H1 (cell line): ENCODE measurements around the gene APOBEC3G. TPM values are rescaled to one million over a fixed set of nuclear protein-coding genes. Genes with fewer than 3 reads are reported as not detected.
A peak's percentile ranks its signal among the peaks of the same experiment; 100 is the strongest.

Experiments used
- CTCF ChIA-PET: fragments of 300-600 bp; sonication (Branson Sonifier 250); formaldehyde crosslinking; loops from one replicate; lab custom pipeline; 2021; ENCODE audit not compliant: partially characterized antibody; lab: Charles Lee
- POLR2A ChIA-PET: fragments of 300-600 bp; sonication (Branson Sonifier 250); formaldehyde crosslinking; loops from one replicate; lab custom pipeline; 2021; ENCODE audit warnings: inconsistent platforms; ENCODE audit not compliant: partially characterized antibody; lab: Charles Lee
- DNase-seq, 2 experiments: peaks; one replicate each; pipeline versions ENCODE4 v3.0.0 to v3.0.0-alpha.2; 2010 to 2022; ENCODE audit warnings: low spot score in 2 of 2, low read depth in 1 of 2, mixed read lengths in 1 of 2
- FAIRE-seq: peaks from 2 replicates; lab custom pipeline; 2011; peaks lifted over from hg19 to GRCh38; lab: Jason Lieb, UNC
- H2AFZ ChIP-seq: 2 replicates; pipeline ENCODE4 v1.8.1; 2012; ENCODE audit warnings: low read length, inconsistent platforms
- H2AK5ac ChIP-seq: 2 replicates; pipeline ENCODE4 v1.6.1; 2013; ENCODE audit warnings: low read depth, low read length
- H2BK120ac ChIP-seq: replicated peaks from 2 replicates; pipeline ENCODE3; 2013; ENCODE audit warnings: low read depth, low read length, inconsistent platforms
- H2BK12ac ChIP-seq: 2 replicates; pipeline ENCODE4 v1.6.1; 2013; ENCODE audit warnings: low read depth, low read length
- H2BK15ac ChIP-seq: 2 replicates; pipeline ENCODE4 v1.6.1; 2013; ENCODE audit warnings: low read length
- H2BK20ac ChIP-seq: 2 replicates; pipeline ENCODE4 v1.6.1; 2013; ENCODE audit warnings: low read length
- H2BK5ac ChIP-seq: 2 replicates; pipeline ENCODE4 v1.6.1; 2013; ENCODE audit warnings: low read depth, low read length
- H3K14ac ChIP-seq: 2 replicates; pipeline ENCODE4 v1.6.1; 2013; ENCODE audit warnings: inconsistent platforms; ENCODE audit not compliant: insufficient read length
- H3K18ac ChIP-seq: 2 replicates; pipeline ENCODE4 v1.6.1; 2013; ENCODE audit warnings: low read length; ENCODE audit errors: extremely low read depth
- H3K23ac ChIP-seq: 2 replicates; pipeline ENCODE4 v1.6.1; 2013; ENCODE audit warnings: inconsistent platforms; ENCODE audit not compliant: insufficient read length
- H3K23me2 ChIP-seq: 2 replicates; pipeline ENCODE4 v1.6.1; 2013; ENCODE audit warnings: low read depth, low read length
- H3K27ac ChIP-seq: 2 replicates; pipeline ENCODE4 v1.6.1; 2011; ENCODE audit warnings: low read depth, low read length, inconsistent platforms
- H3K27me3 ChIP-seq, 4 experiments: replicated peaks in 1 of 4; 1 replicate in 1 of 4; 2 replicates in 3 of 4; pipeline versions ENCODE4 v1.6.1 to v1.8.1; 2011 to 2013; ENCODE audit warnings: low read length in 3 of 4, mild to moderate bottlenecking in 3 of 4, inconsistent platforms in 2 of 4, mixed read lengths in 2 of 4, moderate library complexity in 1 of 4; ENCODE audit not compliant: control insufficient read depth in 3 of 4, insufficient read depth in 3 of 4; ENCODE audit errors: extremely low read depth in 1 of 4
- H3K36me3 ChIP-seq, 4 experiments: 2 replicates each; pipeline versions ENCODE4 v1.6.1 to v1.8.1; 2011 to 2013; ENCODE audit warnings: mild to moderate bottlenecking in 4 of 4, low read length in 3 of 4, moderate library complexity in 2 of 4, control low read depth in 1 of 4, inconsistent platforms in 1 of 4; ENCODE audit not compliant: insufficient read depth in 4 of 4, control insufficient read depth in 2 of 4
- H3K4ac ChIP-seq: replicated peaks from 2 replicates; pipeline ENCODE3; 2013; ENCODE audit warnings: low read length, low read depth, mixed read lengths, inconsistent platforms; ENCODE audit not compliant: insufficient read length
- H3K4me1 ChIP-seq, 4 experiments: replicated peaks in 1 of 4; 1 replicate in 1 of 4; 2 replicates in 3 of 4; pipeline versions ENCODE4 v1.6.1 to v1.8.1; 2011 to 2013; ENCODE audit warnings: low read length in 3 of 4, inconsistent platforms in 2 of 4, mixed read lengths in 1 of 4; ENCODE audit not compliant: insufficient read depth in 4 of 4, control insufficient read depth in 3 of 4
- H3K4me2 ChIP-seq, 2 experiments: 2 replicates each; pipeline versions ENCODE4 v1.6.1 to v1.8.1; 2011 to 2013; ENCODE audit warnings: low read depth in 2 of 2, low read length in 2 of 2, control low read depth in 1 of 2, inconsistent platforms in 1 of 2, mild to moderate bottlenecking in 1 of 2; ENCODE audit not compliant: insufficient read depth in 1 of 2
- H3K4me3 ChIP-seq, 4 experiments: fragments of 200-600, 300-600 bp in 1 of 4; sonication (generic), shearing (Covaris generic), sonication (Bioruptor Twin) in 1 of 4; 2 replicates each; pipeline versions ENCODE4 v1.5.1 to v1.8.1; 2011 to 2016; ENCODE audit warnings: low read length in 4 of 4, low read depth in 3 of 4, control low read depth in 2 of 4, inconsistent platforms in 2 of 4, mild to moderate bottlenecking in 2 of 4, mixed read lengths in 1 of 4, moderate library complexity in 1 of 4; ENCODE audit not compliant: insufficient read depth in 2 of 4; ENCODE audit errors: extremely low read depth in 1 of 4
- H3K56ac ChIP-seq: replicated peaks from 2 replicates; pipeline ENCODE3; 2013; ENCODE audit warnings: low read depth, mild to moderate bottlenecking, mixed read lengths, low read length, inconsistent platforms; ENCODE audit not compliant: insufficient read length
- H3K79me1 ChIP-seq: 2 replicates; pipeline ENCODE4 v1.6.1; 2013; ENCODE audit warnings: low read depth, low read length, control low read depth
- H3K79me2 ChIP-seq, 2 experiments: 2 replicates each; pipeline versions ENCODE4 v1.6.1 to v1.8.1; 2012 to 2013; ENCODE audit warnings: low read length in 2 of 2, mild to moderate bottlenecking in 2 of 2, inconsistent platforms in 1 of 2; ENCODE audit not compliant: insufficient read depth in 2 of 2, control insufficient read depth in 1 of 2
- H3K9ac ChIP-seq, 4 experiments: replicated peaks in 1 of 4; 1 replicate in 1 of 4; 2 replicates in 3 of 4; pipeline versions ENCODE4 v1.6.1 to v1.8.1; 2011 to 2013; ENCODE audit warnings: low read depth in 3 of 4, low read length in 3 of 4, control low read depth in 2 of 4, mild to moderate bottlenecking in 2 of 4, moderate library complexity in 2 of 4, inconsistent platforms in 1 of 4; ENCODE audit errors: extremely low read depth in 1 of 4
- H3K9me3 ChIP-seq, 2 experiments: 2 replicates each; pipeline versions ENCODE4 v1.6.1 to v1.8.1; 2012 to 2013; ENCODE audit warnings: mild to moderate bottlenecking in 2 of 2, moderate library complexity in 2 of 2, control low read depth in 1 of 2, inconsistent platforms in 1 of 2, low read depth in 1 of 2, low read length in 1 of 2, mixed read lengths in 1 of 2; ENCODE audit not compliant: insufficient read depth in 2 of 2
- H4K20me1 ChIP-seq, 2 experiments: replicated peaks in 1 of 2; 2 replicates each; pipeline versions ENCODE3 to v1.8.1; 2011 to 2013; ENCODE audit warnings: inconsistent platforms in 2 of 2, low read length in 2 of 2, mild to moderate bottlenecking in 1 of 2; ENCODE audit not compliant: insufficient read depth in 2 of 2, control insufficient read depth in 1 of 2
- H4K5ac ChIP-seq: 2 replicates; pipeline ENCODE4 v1.6.1; 2013; ENCODE audit warnings: low read length, low read depth, mixed read lengths, inconsistent platforms; ENCODE audit not compliant: insufficient read length
- H4K8ac ChIP-seq: 2 replicates; pipeline ENCODE4 v1.8.0; 2013; ENCODE audit warnings: mild to moderate bottlenecking, moderate library complexity, low read length, inconsistent platforms; ENCODE audit not compliant: insufficient read depth; ENCODE audit errors: extremely low read depth
- H4K91ac ChIP-seq: replicated peaks from 2 replicates; pipeline ENCODE3; 2013; ENCODE audit warnings: low read length, mixed read lengths, inconsistent platforms; ENCODE audit not compliant: insufficient read length
- EP300 ChIP-seq, 2 experiments: IDR thresholded peaks; 1 replicate in 1 of 2; 2 replicates in 1 of 2; pipeline ENCODE4 v1.6.1; 2011 to 2012; ENCODE audit warnings: low read depth in 2 of 2, low read length in 2 of 2, mild to moderate bottlenecking in 2 of 2, borderline replicate concordance in 1 of 2, inconsistent platforms in 1 of 2, moderate library complexity in 1 of 2
- EZH2 ChIP-seq: fragments of 200-600 bp; sonication (generic); IDR thresholded peaks from 2 replicates; pipeline ENCODE4 v1.7.1; 2012; ENCODE audit warnings: low read depth, mild to moderate bottlenecking, moderate library complexity, low read length, inconsistent platforms; ENCODE audit not compliant: severe bottlenecking
- JUN ChIP-seq: IDR thresholded peaks from 2 replicates; pipeline ENCODE4 v1.6.1; 2011; ENCODE audit warnings: low read depth, mild to moderate bottlenecking, improper control_type of control experiment, low read length
- RBBP5 ChIP-seq: IDR thresholded peaks from 2 replicates; pipeline ENCODE4 v1.7.1; 2012; ENCODE audit warnings: low read depth, mild to moderate bottlenecking, inconsistent platforms, low read length, moderate library complexity, borderline replicate concordance
- SIRT6 ChIP-seq: IDR thresholded peaks from one replicate; pipeline ENCODE4 v1.7.1; 2012; ENCODE audit warnings: low read length, inconsistent platforms
- ZNF274 ChIP-seq: IDR thresholded peaks from 2 replicates; pipeline ENCODE4 v1.7.0; 2012; ENCODE audit warnings: low read length, borderline replicate concordance; ENCODE audit errors: extremely low read depth
- WGBS, 2 experiments: shearing (Covaris generic) in 1 of 2; methylation state at CpG; one replicate each; pipeline versions ENCODE4 v1.1.6 to v1.1.7; 2013 to 2015; ENCODE audit warnings: low lambda C conversion rate in 2 of 2, mixed read lengths in 2 of 2, inconsistent platforms in 1 of 2, low coverage in 1 of 2, missing lambda C conversion rate in 1 of 2; ENCODE audit not compliant: insufficient replicate concordance in 2 of 2, insufficient coverage in 1 of 2, insufficient read length in 1 of 2; ENCODE audit errors: extremely low coverage in 1 of 2, missing lambda C conversion rate in 1 of 2; 5-methylcytosine and 5-hydroxymethylcytosine counted together
- polyA plus RNA-seq, 7 experiments: library from polyadenylated mRNA; depleted of rRNA in 3 of 7; stranded (reverse) in 5 of 7; unstranded in 2 of 7; fragments of >200 nt in 5 of 7; fragments of 200-250 nt in 2 of 7; gene quantifications; 1 replicate in 5 of 7; 2 replicates in 1 of 7; 4 replicates in 1 of 7; pipeline versions ENCODE4 v1.2.1 to v1.2.3, GENCODE V29; 2011 to 2013; ENCODE audit warnings: missing spikeins in 2 of 7, mixed read lengths in 2 of 7
- total RNA-seq: library from RNA; stranded (reverse); fragmentation: NEBNext Ultra II Directional; extraction: Animal tissue kit (Norgen Biotek cat#: 25700); gene quantifications from 2 replicates; pipeline ENCODE4 v1.2.1, GENCODE V29; 2021

The APOBEC3G gene
- total and polyA plus RNA-seq, 2 of the 8 experiments (the other 6 are each of a cell fraction or from before 2014, with no cell fraction given): 1.7 to 2.0 TPM

DNA sequence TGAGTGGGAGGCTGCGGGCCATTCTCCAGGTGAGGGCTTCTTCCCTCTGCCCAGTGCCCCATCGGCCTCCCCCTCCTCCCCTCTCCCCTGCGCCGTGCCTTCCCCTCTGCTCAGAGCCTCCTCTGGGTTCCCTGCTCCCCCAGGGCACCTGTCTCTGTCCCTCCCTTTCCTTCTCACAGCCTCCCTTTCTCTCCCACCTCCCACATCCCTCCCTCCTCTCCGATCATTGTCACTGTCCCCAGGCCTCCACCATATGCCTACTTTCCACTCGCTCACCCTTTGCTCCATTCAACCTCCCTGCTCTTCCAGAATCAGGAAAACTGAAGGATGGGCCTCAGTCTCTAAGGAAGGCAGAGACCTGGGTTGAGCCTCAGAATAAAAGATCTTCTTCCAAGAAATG, 10.0 kb downstream of the APOBEC3G start:
- Histone ChIP-seq H3K14ac (no peak overlapping the region), H2BK120ac (no peak overlapping the region), H2BK20ac (no peak overlapping the region), H3K4ac (no peak overlapping the region), H4K5ac (no peak overlapping the region), H3K23me2 (peaks cover 2% of the 10 kb centered on the region; the same call in 1 of the 2 replicates), H3K27me3 (peaks cover 0 to 2% (median 0%) of the 10 kb centered on the region in 4 experiments; a peak in 2 of 7 replicates), H4K91ac (no peak overlapping the region), H4K20me1 (peaks cover 0 to 2% of the 10 kb centered on the region in 2 experiments), H4K8ac (no peak overlapping the region), H2AK5ac (no peak overlapping the region), H3K79me1 (no peaks in the 10 kb centered on the region), H2AFZ (no peak overlapping the region), H3K56ac (no peak overlapping the region), H3K27ac (no peak overlapping the region), H3K4me1 (peaks cover 0 to 9% (median 6%) of the 10 kb centered on the region in 4 experiments; a peak in 6 of 7 replicates), H3K36me3 (no peaks in the 10 kb centered on the region), H3K4me3 (no peak overlapping the region), H3K23ac (no peak overlapping the region), H2BK15ac (0 out of 2 replicates have a peak overlapping the region, but pooled peaks have one; percentile 61), H3K9me3 (no peaks in the 10 kb centered on the region), H3K9ac (no peak overlapping the region), H3K79me2 (no peaks in the 10 kb centered on the region), H2BK12ac (no peak overlapping the region), H2BK5ac (peak overlapping the region; percentile 35; the same call in 1 of the 2 replicates), H3K4me2 (no peak overlapping the region), H3K18ac (peak overlapping the region; percentile 19; the same call in 1 of the 2 replicates)
- 88% methylated on average over 3 of the region's 6 CpGs; no CpG with 5 or more reads in 1 of the 2 experiments for WGBS, 2 experiments
- FAIRE-seq (no peak), DNase-seq (no peak)
- POLR2A ChIA-PET: no interaction called here
- no peak for TF ChIP-seq SIRT6
- no peak for TF ChIP-seq ZNF274
- no peak for TF ChIP-seq JUN
- TF ChIP-seq EZH2: no peak
- no peak for TF ChIP-seq EP300 (IDR thresholded peaks at IDR 0.05; ENCODE audit: borderline replicate concordance in 1 of 2, low read depth in 2 of 2, low read length in 2 of 2)
- TF ChIP-seq RBBP5: no peak
- CTCF ChIA-PET: no interaction called here
